Measurements from ENCODE around the gene MAPKAPK5.
A peak's percentile ranks its signal among the peaks of the same experiment; 100 is the strongest.
"Not testable (repeated sequence)": the region's sequence is repeated elsewhere in the genome, so short reads cannot be mapped to it uniquely, and the experiment has no call there.

MAPKAPK5 gene

GRCh38 chr12:111828338-111828979 is 13.6 kb upstream of the MAPKAPK5 start:
- DNase-seq = no peak

- DNase-seq = not testable (repeated sequence)
Measured at GRCh38 chr12:111829635-111830034, 12.4 kb upstream of the MAPKAPK5 start.

GRCh38 chr12:111834740-111835386 is 7.2 kb upstream of the MAPKAPK5 start:
- DNase-seq = not testable (repeated sequence)

- DNase-seq = not testable (repeated sequence)
Measured at GRCh38 chr12:111835531-111836181, 6.4 kb upstream of the MAPKAPK5 start.

- no peak for DNase-seq
Measured at GRCh38 chr12:111838353-111838752, 3.7 kb upstream of the MAPKAPK5 start.

GRCh38 chr12:111840807-111841206 is 1.2 kb upstream of the MAPKAPK5 start:
- no peak for DNase-seq

GRCh38 chr12:111841236-111841749 is 735 bp upstream of the MAPKAPK5 start:
- no peak for DNase-seq

- DNase-seq = no peak
Measured at GRCh38 chr12:111842556-111843396, 748 bp downstream of the MAPKAPK5 start.

GRCh38 chr12:111846016-111846415 is 4.0 kb downstream of the MAPKAPK5 start:
- DNase-seq = peak; percentile 59

GRCh38 chr12:111850526-111850925 is 8.5 kb downstream of the MAPKAPK5 start:
- no peak for DNase-seq

- no peak for DNase-seq
Measured at GRCh38 chr12:111858186-111858585, 16.2 kb downstream of the MAPKAPK5 start.

- DNase-seq = no peak
Measured at GRCh38 chr12:111858778-111859177, 16.8 kb downstream of the MAPKAPK5 start.

GRCh38 chr12:111864913-111865312 is 22.9 kb downstream of the MAPKAPK5 start:
- no peak for DNase-seq

- no peak for DNase-seq
Measured at GRCh38 chr12:111867531-111867930, 25.5 kb downstream of the MAPKAPK5 start.

- DNase-seq = no peak
Measured at GRCh38 chr12:111868676-111869588, 26.9 kb downstream of the MAPKAPK5 start.

GRCh38 chr12:111869671-111870070 is 27.6 kb downstream of the MAPKAPK5 start:
- DNase-seq = no peak

GRCh38 chr12:111870216-111870615 is 28.2 kb downstream of the MAPKAPK5 start:
- no peak for DNase-seq

- DNase-seq = no peak
Measured at GRCh38 chr12:111870706-111871105, 28.7 kb downstream of the MAPKAPK5 start.

GRCh38 chr12:111873113-111873512 is 31.1 kb downstream of the MAPKAPK5 start:
- DNase-seq = no peak

GRCh38 chr12:111881716-111882115 is 39.7 kb downstream of the MAPKAPK5 start:
- no peak for DNase-seq

- DNase-seq = no peak
Measured at GRCh38 chr12:111886662-111887545, 44.9 kb downstream of the MAPKAPK5 start.

Measured in DMS79 (cell line).